Pancreas (tissue), 10 donors: Measurements from ENCODE around the gene ZNF205. TPM values are rescaled to one million over a fixed set of nuclear protein-coding genes. Genes with fewer than 3 reads are reported as not detected.

Source experiments
- ATAC-seq, 4 donors: fragments of 200-7000 bp; cut with Tn5 transposase; one replicate each; pipeline versions ENCODE4 v1.8.0 to v1.9.1; 2020; ENCODE audit warnings: mild to moderate bottlenecking in 4 of 4, moderate library complexity in 4 of 4
- DNase-seq, 6 donors: peaks; one replicate each; pipeline ENCODE4 v3.0.0-alpha.2; 2020
- FAIRE-seq: peaks from 2 replicates; lab custom pipeline; 2012; peaks lifted over from hg19 to GRCh38; lab: Jason Lieb, UNC
- H3K27ac ChIP-seq, 4 donors: fragments of 200-600 bp; sonication (generic); 1 replicate in 3 of 4; 2 replicates in 1 of 4; pipeline versions ENCODE4 v1.5.0 to v1.8.0; 2020
- H3K27me3 ChIP-seq, 4 donors: fragments of 200-600 bp; one replicate each; pipeline ENCODE4 v1.8.0; 2021
- H3K36me3 ChIP-seq, 3 donors: fragments of 200-600 bp; sonication (generic) in 1 of 3; one replicate each; pipeline versions ENCODE4 v1.5.0 to v1.8.0; 2020 to 2021
- H3K4me1 ChIP-seq, 3 donors: fragments of 200-600 bp; one replicate each; pipeline ENCODE4 v1.8.0; 2021
- H3K4me3 ChIP-seq, 4 donors: fragments of 200-600 bp; sonication (generic) in 2 of 4; one replicate each; pipeline versions ENCODE4 v1.5.0 to v1.8.0; 2020 to 2021
- H3K9me3 ChIP-seq, 4 donors: fragments of 200-600 bp; one replicate each; pipeline ENCODE4 v1.8.0; 2021
- CTCF ChIP-seq, 4 donors: fragments of 200-600 bp; sonication (generic) in 3 of 4; IDR thresholded peaks; one replicate each; pipeline versions ENCODE4 v1.5.0 to v1.8.0; 2021; ENCODE audit warnings: antibody characterized with exemption in 4 of 4
- WGBS, 2 donors: extraction: QIAGEN DNeasy Blood & Tissue Kit; methylation state at CpG; one replicate each; pipeline ENCODE4 v1.1.7; 2013; 5-methylcytosine and 5-hydroxymethylcytosine counted together
- intact Hi-C, 3 donors: fragments of 100-400 bp; cut with DNase I; formaldehyde crosslinking; loops; one replicate each; pipeline versions ENCODE4 v1.11.1 to v1.14.2; 2022
- polyA plus RNA-seq, 2 donors: library from polyadenylated mRNA; stranded (reverse); fragments of 200-250 nt; gene quantifications; one replicate each; pipeline ENCODE4 v1.2.3, GENCODE V29; 2013
- total RNA-seq, 6 donors: library from RNA; stranded (reverse); fragmentation: NEBNext Ultra II Directional in 4 of 6; extraction: Animal tissue kit (Norgen Biotek cat#: 25700) in 4 of 6; gene quantifications; one replicate each; pipeline versions ENCODE4 v1.2.1 to v1.2.4, GENCODE V29; 2021 to 2023
- donor health status: healthy with polysubstance abuse.
- donor health status: DM: no; HTN: no; CAD: no; lungs with moderate emphysema.
- donor health status: DM: no; HTN: no; CAD: no.
- donor health status: control.
- donor health status: control.
- donor health status: Bipolar disorder and iron deficiency.
- donor health status: DM: yes; HTN: yes; CAD: no.
- donor health status: DM: no; HTN: no; CAD: no.
- donor health status: DM: no; HTN: no; CAD: no.
- donor health status: DM: yes; HTN: yes; CAD: no.

ZNF205 gene
- total and polyA plus RNA-seq, 8 donors = 6.5 to 43.3 (median 8.5) TPM

- no peak for ATAC-seq
- Histone ChIP-seq H3K36me3 (peaks cover 0 to 10% (median 4%) of the 10 kb centered on the region in 3 donors), H3K9me3 (no peaks in the 10 kb centered on the region), H3K4me1 (peaks cover 0 to 3% (median 0%) of the 10 kb centered on the region in 3 donors), H3K4me3 (no peak overlapping the region), H3K27ac (no peak overlapping the region), H3K27me3 (no peaks in the 10 kb centered on the region)
- FAIRE-seq = no peak
- TF ChIP-seq CTCF (IDR thresholded peaks at IDR 0.05) = no peak
- intact Hi-C loops = no loop called here
- DNase-seq = peak in 1 of 6 donors; percentile 56
- 83 to 84% methylated on average over 10 of the region's 10 CpGs for WGBS, 2 donors
Observed at GRCh38 chr16:3145151-3145550, 32.8 kb downstream of the ZNF205 start.

- Histone ChIP-seq H3K4me3 (no peak overlapping the region), H3K27ac (no peak overlapping the region), H3K9me3 (no peaks in the 10 kb centered on the region), H3K36me3 (peaks cover 0 to 10% (median 4%) of the 10 kb centered on the region in 3 donors), H3K27me3 (no peaks in the 10 kb centered on the region), H3K4me1 (peaks cover 0 to 3% (median 0%) of the 10 kb centered on the region in 3 donors)
- intact Hi-C loops = no loop called here
- FAIRE-seq (no peak), DNase-seq (peak in 2 of 6 donors; percentile 57 to 81), ATAC-seq (no peak)
- no peak for TF ChIP-seq CTCF (IDR thresholded peaks at IDR 0.05)
- WGBS, 2 donors = 62 to 75% methylated on average over 12 of the region's 12 CpGs
Observed at GRCh38 chr16:3145660-3146059, 33.3 kb downstream of the ZNF205 start.

- intact Hi-C loops = no loop called here
- H3K27ac ChIP-seq = no peak overlapping the region
- no peaks in the 10 kb centered on the region for H3K9me3 ChIP-seq
- peaks cover 0 to 9% (median 0%) of the 10 kb centered on the region in 3 donors for H3K4me1 ChIP-seq
- no peaks in the 10 kb centered on the region for H3K27me3 ChIP-seq
- TF ChIP-seq CTCF (IDR thresholded peaks at IDR 0.05) = no peak
- no peak for FAIRE-seq
- WGBS, 2 donors = 84 to 90% methylated on average over 14 to 16 of the region's 16 CpGs
- DNase-seq = peak in 1 of 6 donors; percentile 72
- no peak for ATAC-seq
- peaks cover 0 to 3% (median 0%) of the 10 kb centered on the region in 3 donors for H3K36me3 ChIP-seq
- no peak overlapping the region for H3K4me3 ChIP-seq
Observed at GRCh38 chr16:3147046-3147756, 34.8 kb downstream of the ZNF205 start.

- FAIRE-seq (no peak), ATAC-seq (no peak), DNase-seq (peak in 2 of 6 donors; percentile 31 to 45)
- H3K4me1 ChIP-seq = peaks cover 0 to 9% (median 0%) of the 10 kb centered on the region in 3 donors
- H3K9me3 ChIP-seq = no peaks in the 10 kb centered on the region
- 89 to 93% methylated on average over 5 of the region's 5 CpGs for WGBS, 2 donors
- no peak for TF ChIP-seq CTCF (IDR thresholded peaks at IDR 0.05)
- no peaks in the 10 kb centered on the region for H3K36me3 ChIP-seq
- no peak overlapping the region for H3K27ac ChIP-seq
- intact Hi-C loops = no loop called here
- H3K27me3 ChIP-seq = no peaks in the 10 kb centered on the region
- no peak overlapping the region for H3K4me3 ChIP-seq
Observed at GRCh38 chr16:3147757-3148104, 35.3 kb downstream of the ZNF205 start.
